AG10803 (cell line): ENCODE results near the gene SMARCAL1.

ENCODE experiments used
- DNase-seq: peaks from one replicate; pipeline ENCODE4 v3.0.0; 2010; ENCODE audit warnings: low read depth
- H3K4me3 ChIP-seq: 2 replicates; pipeline ENCODE4 v1.5.1; 2011; ENCODE audit warnings: mild to moderate bottlenecking, low read length, control low read depth
- TF ChIP-seq, protein P1 (sequence below): conservative IDR thresholded peaks from 2 replicates; pipeline ENCODE4 v1.5.1; 2011; ENCODE audit warnings: mild to moderate bottlenecking, low read length, control low read depth, inconsistent platforms

Gene SMARCAL1

DNA sequence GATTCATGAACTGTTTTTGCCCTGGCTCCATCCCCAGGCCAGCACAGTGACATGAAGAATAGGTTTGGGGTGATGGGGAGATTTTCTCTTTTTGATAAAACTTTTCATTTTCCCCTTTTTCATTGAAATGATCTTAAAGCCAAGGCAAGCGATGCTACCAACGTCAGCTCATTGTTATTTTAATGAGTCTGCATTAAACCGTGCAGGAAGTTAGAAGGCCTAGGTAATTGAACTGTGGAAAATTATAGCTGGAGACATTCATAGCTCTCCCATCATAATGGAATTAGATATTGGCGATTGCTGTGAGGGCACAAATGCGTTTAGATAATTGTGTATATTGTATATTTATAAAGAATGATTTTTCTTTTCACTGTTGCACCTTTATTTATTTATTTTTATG is 33.2 kb downstream of the SMARCAL1 start:
- no peak overlapping the region for H3K4me3 ChIP-seq
- TF ChIP-seq, protein P1, sequence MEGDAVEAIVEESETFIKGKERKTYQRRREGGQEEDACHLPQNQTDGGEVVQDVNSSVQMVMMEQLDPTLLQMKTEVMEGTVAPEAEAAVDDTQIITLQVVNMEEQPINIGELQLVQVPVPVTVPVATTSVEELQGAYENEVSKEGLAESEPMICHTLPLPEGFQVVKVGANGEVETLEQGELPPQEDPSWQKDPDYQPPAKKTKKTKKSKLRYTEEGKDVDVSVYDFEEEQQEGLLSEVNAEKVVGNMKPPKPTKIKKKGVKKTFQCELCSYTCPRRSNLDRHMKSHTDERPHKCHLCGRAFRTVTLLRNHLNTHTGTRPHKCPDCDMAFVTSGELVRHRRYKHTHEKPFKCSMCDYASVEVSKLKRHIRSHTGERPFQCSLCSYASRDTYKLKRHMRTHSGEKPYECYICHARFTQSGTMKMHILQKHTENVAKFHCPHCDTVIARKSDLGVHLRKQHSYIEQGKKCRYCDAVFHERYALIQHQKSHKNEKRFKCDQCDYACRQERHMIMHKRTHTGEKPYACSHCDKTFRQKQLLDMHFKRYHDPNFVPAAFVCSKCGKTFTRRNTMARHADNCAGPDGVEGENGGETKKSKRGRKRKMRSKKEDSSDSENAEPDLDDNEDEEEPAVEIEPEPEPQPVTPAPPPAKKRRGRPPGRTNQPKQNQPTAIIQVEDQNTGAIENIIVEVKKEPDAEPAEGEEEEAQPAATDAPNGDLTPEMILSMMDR: no peak
- no peak for DNase-seq

DNA sequence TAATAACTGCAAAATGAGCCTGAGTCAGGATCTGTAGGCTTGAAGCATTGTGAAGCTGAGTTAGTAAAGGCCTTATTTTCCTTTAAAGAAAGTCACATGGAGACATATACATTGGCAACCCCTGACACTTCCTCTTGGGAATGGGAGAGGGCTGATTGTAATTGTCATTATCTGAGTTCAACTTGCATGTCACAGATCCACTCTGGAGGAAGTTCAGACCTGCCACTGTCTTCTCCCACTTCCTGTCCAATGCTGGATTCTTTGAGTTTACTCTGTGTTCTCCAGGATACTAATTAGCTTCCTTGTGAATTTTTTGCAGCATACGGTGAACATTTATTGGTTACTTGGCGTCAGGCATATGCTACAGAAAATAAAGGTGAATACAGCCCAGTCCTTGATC is 34.1 kb downstream of the SMARCAL1 start:
- no peak overlapping the region for H3K4me3 ChIP-seq
- TF ChIP-seq, protein P1: no peak
- DNase-seq: no peak

DNA sequence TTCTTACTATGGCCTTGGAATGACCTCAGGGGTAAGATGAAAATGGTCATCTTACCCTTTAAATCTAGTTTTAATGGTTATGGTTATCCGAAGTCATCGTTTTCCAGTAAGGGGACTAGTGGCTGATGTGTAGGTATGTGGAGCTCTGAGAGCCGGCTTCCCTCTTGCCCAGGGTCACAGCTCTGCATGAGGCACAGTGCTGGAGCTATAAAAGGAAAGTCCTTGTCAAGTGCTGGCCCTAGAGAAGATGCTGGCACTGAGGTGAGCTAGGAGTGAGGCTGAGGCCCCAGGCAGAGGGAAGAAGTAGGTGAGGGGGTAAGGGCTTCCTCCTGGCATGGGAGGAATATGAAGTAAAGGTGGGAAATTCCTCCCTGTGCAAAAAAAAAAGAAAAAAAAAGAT is 35.0 kb downstream of the SMARCAL1 start:
- no peak for DNase-seq
- TF ChIP-seq, protein P1: no peak
- H3K4me3 ChIP-seq: no peak overlapping the region

DNA sequence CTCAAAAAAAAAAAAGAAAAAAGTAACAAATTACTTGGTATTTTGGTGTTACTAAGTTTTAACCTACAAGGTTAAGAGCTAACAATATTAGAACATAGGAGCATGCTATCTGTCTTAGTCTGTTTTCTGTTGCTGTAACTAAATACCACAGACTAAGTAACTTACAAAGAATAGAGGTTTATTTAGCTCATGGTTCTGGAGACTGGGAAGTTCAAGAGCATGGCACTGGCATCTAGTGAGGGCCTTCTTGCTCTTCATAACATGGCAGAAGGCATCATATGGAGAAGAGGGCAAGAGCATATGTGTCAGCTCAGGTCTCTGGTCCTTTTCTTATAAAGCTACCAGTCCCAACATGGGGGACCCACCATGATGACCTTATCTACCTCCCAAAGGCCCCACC is 36.5 kb downstream of the SMARCAL1 start:
- TF ChIP-seq, protein P1: no peak
- no peak overlapping the region for H3K4me3 ChIP-seq
- DNase-seq: no peak

DNA sequence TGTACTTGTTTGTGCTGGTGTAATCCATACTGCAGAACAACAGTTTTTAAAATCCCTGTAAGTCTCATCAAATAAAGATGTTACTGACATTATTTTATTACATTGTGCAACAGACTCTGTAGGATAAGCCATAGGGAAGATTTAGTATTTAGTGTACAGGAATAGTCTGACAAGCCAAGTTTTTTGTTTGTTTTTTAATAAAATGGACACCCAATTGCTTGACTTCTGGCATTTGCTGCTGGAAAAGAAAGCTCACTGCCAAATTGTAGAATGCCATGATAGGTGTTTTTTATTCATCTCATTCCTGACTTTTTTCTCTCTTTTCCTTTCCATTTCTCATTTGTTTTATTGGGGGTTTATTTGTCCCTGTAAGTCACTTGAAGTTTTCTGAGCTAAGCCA is 38.1 kb downstream of the SMARCAL1 start:
- TF ChIP-seq, protein P1: no peak
- no peak overlapping the region for H3K4me3 ChIP-seq
- no peak for DNase-seq

DNA sequence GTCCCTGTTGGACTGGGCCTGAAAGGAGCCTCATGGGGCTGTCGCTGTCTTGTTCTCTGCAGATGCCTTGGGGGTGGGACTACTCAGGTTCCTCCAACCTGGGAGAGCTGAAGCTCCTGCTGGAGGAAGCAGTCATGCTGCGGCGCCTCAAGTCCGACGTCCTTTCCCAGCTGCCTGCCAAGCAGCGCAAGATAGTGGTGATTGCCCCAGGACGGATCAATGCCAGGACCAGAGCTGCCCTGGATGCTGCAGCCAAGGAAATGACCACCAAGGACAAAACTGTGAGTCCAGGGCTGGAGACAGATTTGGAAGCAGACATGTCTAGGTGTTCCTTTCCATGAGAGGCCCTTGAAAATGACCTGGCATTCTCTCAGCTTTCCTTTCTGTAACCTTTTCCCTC is 38.5 kb downstream of the SMARCAL1 start:
- H3K4me3 ChIP-seq: no peak overlapping the region
- TF ChIP-seq, protein P1: no peak
- DNase-seq: no peak

DNA sequence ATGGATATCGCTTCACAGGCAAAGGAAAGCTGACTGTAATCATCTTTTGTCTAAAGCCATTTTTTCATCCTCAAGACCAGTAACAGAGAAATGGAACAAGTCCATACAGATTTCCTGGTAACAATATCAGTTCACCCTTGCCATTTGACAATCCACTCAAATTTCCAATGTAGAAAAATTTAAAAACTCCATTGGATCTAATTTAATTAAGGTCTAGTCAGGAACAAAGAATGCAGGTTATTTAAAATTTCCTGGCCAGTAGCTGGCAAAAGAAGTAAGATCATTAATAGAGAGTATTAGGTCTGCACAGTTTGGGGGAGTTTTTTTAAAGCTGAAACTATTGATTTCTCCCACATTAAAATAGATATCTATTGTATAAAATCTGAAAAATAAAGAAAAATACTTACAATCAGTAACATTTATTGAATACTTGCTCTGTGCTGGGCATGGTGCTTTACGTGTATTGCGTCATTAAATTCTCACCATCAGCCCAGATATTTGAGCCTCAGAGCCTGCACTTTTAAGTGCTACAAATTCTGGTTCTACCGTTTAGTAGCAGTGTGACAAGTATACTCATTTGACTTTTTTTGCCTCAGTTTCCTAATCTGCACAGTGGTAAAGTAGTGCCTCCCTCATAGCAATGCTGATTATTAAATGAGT is 41.8 kb downstream of the SMARCAL1 start:
- H3K4me3 ChIP-seq: no peak overlapping the region
- TF ChIP-seq, protein P1: no peak
- DNase-seq: no peak
